DLD1 (cell line): ENCODE results near the gene MAML3.
"Not testable (repeated sequence)": the region's sequence is repeated elsewhere in the genome, so short reads cannot be mapped to it uniquely, and the experiment has no call there.

ENCODE experiments used
- in situ Hi-C: cut with HindIII; loops from 2 replicates; pipeline ENCODE4 v1.10.0; 2017; ENCODE audit warnings: low sequenced_read_pairs

Gene MAML3

DNA sequence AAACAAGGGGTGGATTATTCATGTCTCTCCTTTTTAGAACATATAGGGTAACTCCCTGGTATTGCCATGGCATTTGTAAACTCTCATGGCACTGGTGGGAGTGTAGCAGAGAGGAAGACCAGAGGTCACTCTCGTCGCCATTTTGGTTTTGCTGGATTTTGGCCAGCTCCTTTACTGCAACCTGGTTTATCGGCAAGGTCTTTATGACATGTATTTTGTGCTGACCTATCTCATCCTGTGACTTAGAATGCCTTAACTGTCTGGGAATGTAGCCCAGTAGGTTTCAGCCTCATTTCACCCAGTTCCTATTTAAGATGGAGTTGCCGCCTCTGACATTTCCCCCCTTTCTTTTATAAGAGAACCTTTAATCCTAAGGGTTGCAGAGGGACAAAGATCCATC lies 442.5 kb downstream of the MAML3 start:
- in situ Hi-C loops = no loop called here

DNA sequence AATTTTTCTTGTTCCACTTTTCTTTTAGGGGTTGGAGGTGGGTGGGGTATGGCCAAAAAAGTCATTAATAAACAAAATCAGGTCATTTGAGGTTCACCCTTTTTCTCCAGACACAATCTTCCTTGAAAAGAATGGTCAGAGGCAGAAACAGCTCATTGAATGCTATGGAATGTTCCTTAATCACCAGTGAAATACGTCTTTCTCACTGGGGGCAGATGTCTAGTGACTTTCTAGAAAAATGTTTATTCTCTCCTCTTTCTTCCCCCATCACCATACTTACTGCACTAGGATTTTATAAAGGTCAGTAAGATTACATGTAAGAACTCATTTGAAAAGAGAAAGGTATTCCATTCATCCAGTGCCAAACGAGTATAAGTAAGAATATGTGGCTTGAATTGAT lies 443.9 kb downstream of the MAML3 start:
- in situ Hi-C loops = no loop called here

DNA sequence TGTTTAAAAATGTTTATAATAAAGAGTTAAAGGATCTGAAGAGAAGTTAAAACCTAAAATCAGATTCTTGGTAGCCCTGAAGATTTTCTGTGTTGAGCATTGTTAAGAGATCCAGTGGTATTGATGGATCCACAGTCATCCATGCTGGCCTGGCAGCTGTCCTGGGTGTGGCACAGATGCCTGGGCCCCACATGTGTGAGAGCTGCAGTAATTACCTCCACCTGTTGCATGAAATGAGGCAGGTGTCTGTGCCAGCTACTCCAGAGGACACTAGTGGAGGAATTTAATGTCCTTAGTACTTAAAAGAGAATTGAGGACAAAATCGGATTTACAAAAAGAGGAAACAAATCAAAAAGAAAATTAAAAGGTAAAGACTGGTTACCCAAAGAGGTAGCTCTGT lies 444.3 kb downstream of the MAML3 start:
- in situ Hi-C loops = no loop called here

DNA sequence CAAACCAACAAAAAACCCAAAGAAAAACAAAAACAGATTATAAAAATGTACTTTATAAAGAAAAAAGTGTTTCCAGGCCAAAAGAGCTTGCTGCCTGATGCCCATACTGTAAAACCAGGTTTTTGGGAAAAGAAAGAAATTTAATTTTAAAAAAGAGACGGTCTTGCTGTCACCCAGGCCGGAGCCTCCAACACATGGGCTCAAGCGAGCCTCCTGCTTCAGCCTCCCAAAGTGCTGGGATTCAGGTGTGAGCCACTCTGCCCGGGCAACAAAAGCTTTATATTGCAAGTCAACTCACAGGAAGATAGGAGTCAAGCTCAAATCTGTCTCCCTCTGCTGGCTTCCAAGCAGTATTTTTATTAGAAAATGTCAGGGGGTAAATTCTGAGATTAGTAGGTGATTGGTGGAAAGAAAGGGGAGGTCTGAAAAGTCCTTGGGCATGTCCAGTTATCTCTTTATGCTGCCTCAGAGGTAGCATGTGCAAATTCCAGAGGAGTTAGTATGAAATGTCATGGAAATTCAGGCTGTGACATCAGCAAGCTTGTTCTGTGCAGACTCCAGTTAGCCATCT lies 449.0 kb downstream of the MAML3 start:
- in situ Hi-C loops = no loop called here

DNA sequence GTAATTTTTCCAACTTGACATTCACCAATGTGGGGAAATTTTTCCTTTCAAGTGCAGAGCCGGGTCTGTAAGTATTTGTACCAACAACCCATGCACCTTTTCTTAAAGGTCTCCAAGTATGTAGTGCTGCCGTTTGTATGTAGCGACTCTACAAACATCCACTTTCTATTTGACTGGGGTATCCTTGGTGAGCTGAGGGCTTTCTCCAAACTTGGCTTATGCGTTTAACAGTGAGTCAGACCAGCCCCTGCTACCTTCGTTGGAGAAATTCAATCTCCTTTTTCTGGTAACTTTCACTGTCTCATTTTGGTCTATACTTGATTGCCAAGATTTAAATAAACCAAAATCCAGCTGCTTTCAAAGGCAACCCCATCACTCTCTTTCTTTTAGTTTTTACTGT lies 453.4 kb downstream of the MAML3 start:
- in situ Hi-C loops = no loop called here

DNA sequence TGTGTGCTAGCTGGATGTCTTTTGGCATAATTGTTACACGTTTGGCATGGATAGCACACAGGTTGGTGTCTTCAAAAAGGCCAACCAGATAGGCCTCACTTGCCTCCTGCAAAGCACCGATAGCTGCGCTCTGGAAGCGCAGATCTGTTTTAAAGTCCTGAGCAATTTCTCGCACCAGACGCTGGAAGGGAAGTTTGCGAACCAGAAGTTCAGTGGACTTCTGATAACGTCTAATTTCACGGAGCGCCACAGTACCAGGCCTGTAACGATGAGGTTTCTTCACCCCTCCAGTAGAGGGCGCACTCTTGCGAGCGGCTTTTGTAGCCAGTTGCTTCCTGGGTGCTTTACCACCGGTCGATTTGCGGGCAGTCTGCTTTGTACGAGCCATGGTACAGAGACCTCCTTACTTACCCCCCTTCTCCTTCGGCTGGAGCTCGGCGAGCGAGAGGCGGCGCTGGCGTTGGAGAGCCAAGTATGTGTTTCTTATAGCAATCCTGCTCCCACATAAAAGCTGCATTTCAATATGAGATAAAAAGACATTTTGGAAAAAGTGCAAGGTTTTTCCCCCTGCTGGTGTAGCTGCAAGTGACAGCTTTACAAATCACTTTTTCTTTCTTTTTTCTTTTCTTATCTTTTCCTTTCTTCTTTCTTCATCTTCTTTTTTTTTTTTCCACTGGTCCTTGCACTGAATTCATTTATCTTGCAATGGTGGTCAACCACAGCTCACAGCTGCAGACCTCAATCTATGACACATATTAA lies 455.6 kb downstream of the MAML3 start:
- in situ Hi-C loops = not testable (repeated sequence)

DNA sequence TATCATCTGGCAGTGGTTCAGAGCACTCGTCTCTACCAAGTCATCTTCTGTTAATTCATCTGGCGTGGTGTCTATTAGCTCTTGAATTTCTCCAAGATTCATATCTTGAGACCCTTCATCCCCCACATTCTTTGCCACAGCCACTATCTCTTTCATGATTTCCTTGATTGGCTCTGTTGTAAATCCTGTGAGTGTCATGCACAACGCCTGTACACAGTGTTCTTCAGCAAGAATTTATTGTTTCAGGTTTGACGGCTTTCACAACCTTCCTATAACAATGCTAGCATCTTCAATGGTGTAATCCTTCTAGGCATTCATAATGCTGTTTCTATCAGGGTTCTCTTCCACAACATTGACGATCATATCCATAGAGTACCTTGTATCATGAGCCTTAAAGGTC lies 457.5 kb downstream of the MAML3 start:
- in situ Hi-C loops = no loop called here

DNA sequence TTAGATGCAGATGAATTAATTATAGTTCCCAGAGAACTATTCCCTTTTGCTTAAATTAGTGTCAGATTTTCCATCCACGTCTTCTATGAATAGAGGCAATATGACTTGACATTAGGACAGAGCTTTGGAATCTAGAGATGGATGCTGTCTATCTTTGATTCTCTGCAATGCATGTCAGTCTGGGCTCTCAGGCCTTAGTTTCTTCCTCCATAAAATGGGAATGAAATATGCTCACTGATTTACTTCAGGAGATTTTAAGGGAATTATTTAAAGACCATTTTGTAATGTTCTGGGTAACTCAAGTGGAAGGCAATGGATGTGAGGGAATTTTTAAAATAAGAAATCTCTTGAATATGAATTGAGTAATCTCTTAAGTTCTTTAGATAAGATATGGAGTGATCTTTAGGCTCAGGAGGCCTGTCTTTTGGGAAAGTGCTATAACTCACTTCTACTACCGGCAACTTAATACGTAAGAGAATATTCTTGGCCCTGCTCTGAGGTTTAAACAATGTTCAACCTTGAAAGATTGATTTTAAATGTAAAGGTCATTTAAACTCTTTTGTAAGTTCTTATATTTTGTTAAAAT lies 459.4 kb downstream of the MAML3 start:
- in situ Hi-C loops = no loop called here

DNA sequence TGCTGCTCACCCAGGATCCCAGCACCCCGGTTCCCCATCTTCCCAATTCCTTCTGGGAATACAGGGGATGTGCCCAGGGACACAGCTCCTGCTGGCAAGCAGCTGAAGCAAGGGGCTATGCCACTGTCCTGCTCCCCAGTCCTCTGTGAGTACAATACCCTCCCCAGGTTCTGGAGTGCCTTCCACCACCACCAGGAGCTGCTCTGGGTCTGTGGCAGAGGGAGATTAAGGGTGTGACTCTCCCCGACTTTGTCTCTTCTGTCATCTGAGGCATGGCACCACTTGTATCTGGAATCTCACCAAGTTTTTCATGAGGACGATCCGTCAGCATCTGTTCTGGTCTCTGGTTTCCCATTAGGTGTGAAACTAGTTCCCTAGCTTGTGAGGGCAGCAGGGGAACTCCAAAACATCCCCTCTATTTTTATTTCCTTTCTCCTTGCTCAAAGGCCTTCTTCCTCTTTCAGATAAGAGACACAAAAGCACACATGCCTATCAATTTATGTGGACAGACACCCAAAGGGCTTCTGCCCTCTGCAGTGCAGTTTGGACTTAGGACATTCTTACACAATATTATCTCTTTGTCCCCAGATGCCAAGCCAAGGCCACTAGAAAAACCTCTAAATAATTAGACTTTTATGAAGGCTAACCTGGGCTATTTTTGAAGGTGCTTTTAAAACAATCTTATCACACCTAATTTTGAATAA lies 461.5 kb downstream of the MAML3 start:
- in situ Hi-C loops = no loop called here

DNA sequence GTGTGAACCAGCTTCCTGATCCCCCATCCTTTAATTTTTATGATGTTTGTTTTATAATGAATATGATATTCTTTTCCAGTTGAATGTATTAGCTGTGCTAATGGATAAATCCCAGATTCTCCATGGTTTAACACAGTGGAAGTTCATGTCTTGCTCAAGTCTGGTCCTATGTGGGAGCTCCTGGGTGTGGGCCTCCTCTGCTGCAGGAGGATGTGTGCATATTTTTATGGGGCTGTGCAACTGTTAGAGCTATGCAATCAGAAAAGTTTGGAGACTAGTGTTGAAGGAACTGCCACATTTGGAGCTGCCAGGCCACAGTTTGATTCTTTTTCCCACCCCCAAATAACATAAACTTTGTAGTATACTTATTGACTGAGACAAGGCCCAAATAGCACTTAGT lies 463.6 kb downstream of the MAML3 start:
- in situ Hi-C loops = no loop called here

DNA sequence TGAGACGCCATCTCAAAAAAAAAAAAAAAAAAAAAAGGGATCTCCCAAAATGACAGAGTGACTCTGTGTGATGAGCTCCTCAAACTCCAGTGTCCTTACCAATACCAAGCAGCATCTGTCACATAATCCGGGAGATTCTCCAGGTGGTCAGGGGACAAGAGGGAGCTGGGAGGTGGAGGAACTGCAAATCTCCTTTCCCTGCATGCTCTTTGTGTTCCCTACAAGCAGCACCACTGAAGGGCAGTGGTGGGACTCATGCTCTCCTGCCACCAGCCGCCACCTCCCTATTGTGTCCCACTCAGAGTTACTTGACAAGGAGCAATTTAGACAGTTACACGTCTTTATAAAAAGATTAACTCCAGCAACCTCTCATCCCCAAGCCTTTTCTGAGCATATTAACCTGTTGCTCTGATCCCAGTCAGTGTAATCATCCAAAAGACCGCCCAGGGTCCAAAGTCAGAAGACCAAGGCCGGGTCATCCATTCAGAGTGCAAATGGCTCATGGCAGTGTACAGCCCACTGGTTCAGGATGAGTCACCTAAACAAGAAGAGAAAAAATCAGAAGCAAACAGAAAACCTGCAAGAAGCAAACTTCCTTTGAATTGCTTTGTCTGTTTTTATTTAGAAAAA lies 464.8 kb downstream of the MAML3 start:
- in situ Hi-C loops = no loop called here

DNA sequence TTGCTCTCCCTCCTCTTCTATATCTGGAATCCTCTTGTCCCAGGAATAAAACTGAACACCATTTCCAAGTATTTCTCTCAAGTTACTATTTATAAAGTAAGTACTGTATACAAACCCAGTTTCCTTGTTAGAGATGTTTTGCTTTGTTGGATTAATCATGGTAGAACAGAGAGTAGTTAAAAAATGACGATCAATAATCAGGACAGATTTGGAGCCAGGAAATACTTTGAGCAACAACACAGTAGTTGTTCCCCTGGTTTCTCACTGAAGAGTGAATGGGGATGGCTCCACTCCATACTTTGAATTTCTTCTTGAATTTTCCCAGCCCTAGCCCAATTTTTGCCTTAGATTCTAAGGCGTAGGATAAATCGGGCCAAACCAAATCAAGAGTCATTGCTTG lies 467.0 kb downstream of the MAML3 start:
- in situ Hi-C loops = no loop called here

DNA sequence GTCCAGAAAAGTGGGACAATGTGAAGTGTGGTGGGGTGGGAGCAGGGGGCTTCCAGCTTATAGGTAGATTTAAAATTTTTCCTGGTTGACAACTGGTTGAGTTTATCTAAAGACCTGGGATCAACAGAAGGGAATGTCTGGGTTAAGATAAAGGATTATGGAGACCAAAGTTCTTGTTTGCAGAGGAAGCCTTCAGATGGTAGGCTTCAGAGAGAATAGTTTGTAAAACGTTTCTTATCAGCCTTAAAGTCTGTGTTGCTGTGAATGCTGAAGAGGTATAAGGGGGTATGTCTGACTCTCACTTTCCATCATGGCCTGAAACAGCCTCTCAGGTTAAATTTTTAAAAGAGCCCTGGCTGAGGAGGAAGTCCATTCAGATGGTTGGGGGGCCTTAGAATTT lies 467.9 kb downstream of the MAML3 start:
- in situ Hi-C loops = no loop called here

DNA sequence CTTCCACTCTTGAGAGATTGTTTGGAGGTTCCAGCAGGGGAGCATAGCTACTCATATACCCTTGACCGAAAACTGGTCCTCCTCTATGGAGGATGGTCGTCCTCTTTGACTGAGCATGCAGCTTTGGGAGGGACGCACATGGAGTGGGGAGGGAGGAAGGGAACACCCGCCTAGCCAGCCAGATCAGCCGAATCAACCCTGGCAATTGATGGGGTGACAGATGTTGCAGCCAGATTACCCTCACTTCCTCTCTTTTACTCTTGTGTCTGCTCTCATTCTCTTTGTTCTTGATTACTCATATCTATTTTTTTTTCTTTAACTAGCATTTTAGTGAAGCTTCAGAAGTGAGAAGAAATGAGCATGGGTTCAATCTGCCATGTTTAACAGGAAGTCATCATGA lies 468.8 kb downstream of the MAML3 start:
- in situ Hi-C loops = no loop called here

DNA sequence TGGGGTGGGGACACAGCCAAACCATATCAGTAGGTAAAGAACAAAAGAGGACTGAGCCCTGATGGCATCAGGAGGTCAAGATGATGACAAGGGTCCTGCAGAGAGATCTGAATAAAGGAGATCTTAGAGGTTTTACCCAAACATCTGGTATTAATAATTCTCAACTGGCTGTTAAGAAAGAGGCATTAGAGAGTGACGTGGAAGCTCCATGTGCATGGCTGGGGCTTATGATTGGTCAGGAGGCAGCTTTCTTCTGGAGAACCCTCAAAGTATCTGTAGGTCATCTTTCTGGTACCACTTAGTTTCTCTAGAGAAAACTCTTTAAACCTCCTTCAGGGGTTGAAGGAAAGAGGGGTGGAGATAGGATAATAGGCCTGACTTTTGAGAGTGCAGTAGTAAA lies 469.6 kb downstream of the MAML3 start:
- in situ Hi-C loops = no loop called here

DNA sequence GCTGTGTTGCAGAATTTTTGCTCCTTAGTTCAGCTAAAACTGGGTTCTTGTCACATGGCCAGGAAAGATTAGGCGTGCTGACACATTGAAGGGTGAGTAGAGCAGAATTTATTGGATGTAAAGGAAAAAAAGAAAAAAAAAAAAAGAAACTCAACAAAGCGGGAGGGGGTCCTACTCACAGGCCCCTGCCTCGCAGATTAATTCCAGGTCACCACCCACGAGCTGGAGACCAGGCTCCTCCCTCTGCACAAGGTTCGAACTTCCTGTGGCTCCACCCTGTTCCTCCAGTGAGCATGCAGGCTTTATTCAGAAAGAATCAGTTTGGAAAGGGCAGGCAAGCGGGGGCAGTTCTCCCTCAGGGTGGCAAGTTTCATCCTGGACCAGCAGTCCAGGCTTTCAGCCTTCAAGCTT lies 471.2 kb downstream of the MAML3 start:
- in situ Hi-C loops = no loop called here

DNA sequence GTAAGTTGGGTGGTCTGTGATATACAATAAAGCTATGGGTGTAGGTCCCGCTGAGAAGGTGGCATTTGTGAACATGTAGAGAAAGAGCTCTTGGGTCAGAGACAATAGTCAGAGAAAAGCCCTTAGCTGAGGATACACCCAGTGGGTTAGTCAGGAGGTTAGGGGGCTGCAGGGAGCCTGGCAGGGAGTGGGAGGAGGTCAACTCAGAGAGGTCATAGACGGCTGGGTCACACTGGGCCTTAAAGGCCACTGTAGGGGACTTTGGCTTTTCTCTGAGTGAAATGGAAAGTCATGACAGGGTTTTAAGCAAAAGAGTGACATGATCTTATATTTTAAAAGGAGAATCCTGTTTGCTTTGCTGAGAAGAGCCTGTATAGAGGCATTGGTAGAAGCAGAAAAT lies 471.7 kb downstream of the MAML3 start:
- in situ Hi-C loops = no loop called here

DNA sequence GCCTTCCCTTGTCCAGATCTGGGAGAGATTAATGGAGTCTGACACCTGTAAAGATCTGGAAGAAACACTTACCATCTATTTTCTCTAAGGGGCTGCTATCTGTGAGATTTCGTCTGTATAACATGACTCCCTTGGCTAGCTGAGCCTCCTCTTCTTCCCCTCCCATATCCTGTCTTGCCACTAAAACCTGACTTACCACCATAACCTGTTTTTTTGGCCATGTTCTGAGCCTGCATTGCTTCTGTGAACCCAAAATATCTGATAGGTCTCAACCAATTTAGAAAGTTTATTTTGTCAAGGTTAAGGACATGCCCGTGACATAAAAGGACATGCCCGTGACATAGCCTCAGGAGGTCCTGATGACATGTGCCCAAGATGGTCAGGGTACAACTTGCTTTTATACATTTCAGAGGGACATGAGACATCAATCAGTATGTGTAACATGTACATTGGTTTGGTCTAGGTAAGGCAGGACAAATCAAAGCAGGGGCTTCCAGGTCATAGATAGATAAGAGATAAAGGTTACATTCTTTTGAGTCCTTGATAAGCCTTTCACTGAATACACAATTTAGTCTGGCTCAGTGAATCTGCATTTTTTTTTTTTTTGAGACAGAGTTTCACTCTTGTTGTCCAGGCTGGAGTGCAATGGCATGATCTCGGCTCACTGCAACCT lies 476.9 kb downstream of the MAML3 start:
- in situ Hi-C loops = no loop called here

DNA sequence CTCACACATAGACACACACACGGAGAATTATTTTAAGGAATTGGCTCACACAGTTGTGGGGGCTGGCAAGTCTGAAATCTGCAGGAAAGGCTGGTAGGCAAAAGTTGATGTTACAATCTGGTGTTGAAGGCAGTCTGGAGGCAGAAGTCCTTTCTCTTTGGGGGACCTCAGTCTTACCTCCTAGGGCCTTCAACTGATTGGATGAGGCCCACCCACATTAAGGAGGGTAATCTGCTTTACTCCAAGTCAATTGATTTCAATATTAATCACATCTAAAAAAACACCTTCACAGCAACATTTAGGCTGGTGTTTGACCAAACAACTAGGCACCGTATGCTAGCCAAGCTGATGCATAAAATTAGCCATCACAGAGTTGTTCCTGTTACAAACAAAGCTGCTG lies 477.6 kb downstream of the MAML3 start:
- in situ Hi-C loops = no loop called here

DNA sequence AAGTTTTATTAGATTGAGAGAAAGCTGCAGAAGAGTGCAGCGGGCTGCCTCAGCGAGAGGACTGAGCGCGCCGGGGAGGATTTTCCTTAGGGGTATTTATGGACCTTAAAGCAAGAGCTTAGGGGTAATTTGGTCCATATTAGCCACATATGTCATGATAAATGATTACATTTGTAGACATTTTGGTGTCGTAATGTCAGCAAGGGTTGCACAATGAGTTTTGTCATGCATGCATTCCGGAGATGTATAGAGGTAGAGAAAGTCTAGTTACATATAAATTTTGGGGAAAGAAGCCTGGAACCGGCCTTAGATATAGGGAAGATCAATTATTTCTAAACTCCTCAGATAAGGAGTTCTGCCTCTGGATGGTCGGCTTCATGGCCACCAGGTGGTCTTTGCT lies 478.3 kb downstream of the MAML3 start:
- in situ Hi-C loops = no loop called here
